Measurements from ENCODE around the gene TFIP11.

The TFIP11 gene

GRCh38 chr22:26512149-26512793, at the start of gene TFIP11:
TSS of gene TFIP11 (minus strand) at chr22:26512473. CDS start at chr22:26510272, 2,201 bp downstream.
- peak; percentile 94 for DNase-seq

GRCh38 chr22:26561756-26562417, 49.6 kb upstream of the TFIP11 start:
- no peak for DNase-seq

- no peak for DNase-seq
Observed at GRCh38 chr22:26559961-26560575, 47.8 kb upstream of the TFIP11 start.

GRCh38 chr22:26558248-26558895, 46.1 kb upstream of the TFIP11 start:
- no peak for DNase-seq

GRCh38 chr22:26556904-26557303, 44.6 kb upstream of the TFIP11 start:
- no peak for DNase-seq

- no peak for DNase-seq
Observed at GRCh38 chr22:26555478-26555877, 43.2 kb upstream of the TFIP11 start.

GRCh38 chr22:26554956-26555355, 42.7 kb upstream of the TFIP11 start:
- DNase-seq, result no peak

GRCh38 chr22:26553056-26553752, 40.9 kb upstream of the TFIP11 start:
- no peak for DNase-seq

GRCh38 chr22:26552466-26552865, 40.2 kb upstream of the TFIP11 start:
- DNase-seq, result no peak

- DNase-seq, result no peak
Observed at GRCh38 chr22:26551568-26551967, 39.3 kb upstream of the TFIP11 start.

- DNase-seq, result no peak
Observed at GRCh38 chr22:26550498-26551033, 38.3 kb upstream of the TFIP11 start.

GRCh38 chr22:26549902-26550497, 37.7 kb upstream of the TFIP11 start:
- DNase-seq, result no peak

- DNase-seq, result no peak
Observed at GRCh38 chr22:26548984-26549383, 36.7 kb upstream of the TFIP11 start.

GRCh38 chr22:26548303-26548702, 36.0 kb upstream of the TFIP11 start:
- no peak for DNase-seq

GRCh38 chr22:26547837-26548236, 35.6 kb upstream of the TFIP11 start:
- no peak for DNase-seq

- DNase-seq, result peak; percentile 19
Observed at GRCh38 chr22:26547426-26547825, 35.2 kb upstream of the TFIP11 start.

GRCh38 chr22:26546282-26546681, 34.0 kb upstream of the TFIP11 start:
- DNase-seq, result no peak

- no peak for DNase-seq
Observed at GRCh38 chr22:26545827-26546226, 33.6 kb upstream of the TFIP11 start.

- DNase-seq, result no peak
Observed at GRCh38 chr22:26545385-26545784, 33.1 kb upstream of the TFIP11 start.

GRCh38 chr22:26544489-26544888, 32.2 kb upstream of the TFIP11 start:
- DNase-seq, result no peak

- DNase-seq, result no peak
Observed at GRCh38 chr22:26542831-26543230, 30.6 kb upstream of the TFIP11 start.

- no peak for DNase-seq
Observed at GRCh38 chr22:26541167-26541819, 29.0 kb upstream of the TFIP11 start.
